MM.1S (cell line): ENCODE data around the gene SENP7.

Experiments used
- EZH2 ChIP-seq: fragments of 300-600 bp; sonication (generic); optimal IDR thresholded peaks from 2 replicates; pipeline ENCODE3; 2017; ENCODE audit warnings: low read depth, mild to moderate bottlenecking, antibody characterized with exemption, low read length, mixed read lengths
- EZH2phosphoT487 ChIP-seq: fragments of 300-600 bp; sonication (generic); IDR thresholded peaks from 2 replicates; pipeline ENCODE4 v1.6.1; 2018; ENCODE audit warnings: antibody characterized with exemption, low read length
- TF ChIP-seq, protein P1 (sequence below): fragments of 300-600 bp; sonication (generic); IDR thresholded peaks from 2 replicates; pipeline ENCODE4 v1.5.1; 2016; ENCODE audit warnings: antibody characterized with exemption, low read length, mixed read lengths

DNA sequence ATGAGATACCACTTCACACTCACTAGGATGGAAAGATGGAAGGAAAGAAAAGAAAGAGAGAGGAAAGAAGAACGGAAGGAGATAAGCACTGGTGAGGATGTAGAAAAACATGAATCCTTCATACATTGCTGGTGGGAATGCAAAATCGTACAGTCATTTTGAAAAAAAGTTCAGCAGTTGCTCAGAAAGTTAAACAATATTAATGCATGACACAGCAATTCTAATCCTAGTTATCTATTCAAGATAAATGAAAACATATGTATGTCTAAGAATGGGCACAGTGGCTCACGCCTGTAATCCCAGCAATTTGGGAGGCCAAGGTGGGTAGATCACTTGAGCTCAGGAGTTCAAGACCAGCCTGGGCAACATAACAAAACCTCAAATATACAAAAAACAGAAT lies 59.1 kb downstream of the SENP7 start:
- TF ChIP-seq, protein P1, sequence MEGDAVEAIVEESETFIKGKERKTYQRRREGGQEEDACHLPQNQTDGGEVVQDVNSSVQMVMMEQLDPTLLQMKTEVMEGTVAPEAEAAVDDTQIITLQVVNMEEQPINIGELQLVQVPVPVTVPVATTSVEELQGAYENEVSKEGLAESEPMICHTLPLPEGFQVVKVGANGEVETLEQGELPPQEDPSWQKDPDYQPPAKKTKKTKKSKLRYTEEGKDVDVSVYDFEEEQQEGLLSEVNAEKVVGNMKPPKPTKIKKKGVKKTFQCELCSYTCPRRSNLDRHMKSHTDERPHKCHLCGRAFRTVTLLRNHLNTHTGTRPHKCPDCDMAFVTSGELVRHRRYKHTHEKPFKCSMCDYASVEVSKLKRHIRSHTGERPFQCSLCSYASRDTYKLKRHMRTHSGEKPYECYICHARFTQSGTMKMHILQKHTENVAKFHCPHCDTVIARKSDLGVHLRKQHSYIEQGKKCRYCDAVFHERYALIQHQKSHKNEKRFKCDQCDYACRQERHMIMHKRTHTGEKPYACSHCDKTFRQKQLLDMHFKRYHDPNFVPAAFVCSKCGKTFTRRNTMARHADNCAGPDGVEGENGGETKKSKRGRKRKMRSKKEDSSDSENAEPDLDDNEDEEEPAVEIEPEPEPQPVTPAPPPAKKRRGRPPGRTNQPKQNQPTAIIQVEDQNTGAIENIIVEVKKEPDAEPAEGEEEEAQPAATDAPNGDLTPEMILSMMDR = no peak
- TF ChIP-seq EZH2 (no peak), EZH2phosphoT487 (no peak)
